ENCODE measurements around the gene VPS8. TPM values are rescaled to one million over a fixed set of nuclear protein-coding genes. Genes with fewer than 3 reads are reported as not detected.

The VPS8 gene
- total and polyA plus RNA-seq, 2 of the 13 experiments (the other 11 are each of a cell fraction or from before 2014, with no cell fraction given), result 14.2 to 35.1 TPM

DNA sequence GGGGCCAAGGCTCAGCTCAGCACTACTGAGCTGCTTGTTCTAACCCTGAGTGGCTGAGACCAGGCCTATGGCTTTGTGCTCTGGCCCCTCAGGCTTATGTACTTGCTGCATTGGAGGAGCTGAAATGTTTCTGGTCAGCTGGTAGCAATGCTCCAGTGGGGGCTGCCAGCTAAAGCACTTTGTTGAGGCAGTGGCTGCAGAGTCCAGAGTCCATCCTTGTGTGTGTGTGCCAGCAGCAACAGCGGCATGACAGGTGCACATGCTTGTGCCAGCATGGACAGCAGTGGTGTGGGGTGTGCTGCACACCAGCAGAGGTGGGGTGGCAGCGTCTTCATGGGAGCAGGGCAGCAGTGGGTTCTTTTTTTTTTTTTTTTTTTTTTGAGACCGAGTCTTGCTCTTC lies 169.1 kb downstream of the VPS8 start (continued):
- TF ChIP-seq CBX5 (CRISPR knock-in tag; IDR thresholded peaks at IDR 0.05; ENCODE audit: borderline replicate concordance), result 0 out of 2 replicates have a peak, but pooled peaks have one; percentile 27
- 0 out of 2 replicates have a peak, but pooled peaks have one; percentile 28 for TF ChIP-seq BORCS8-MEF2B (CRISPR knock-in tag; IDR thresholded peaks at IDR 0.05)
- no peak for TF ChIP-seq TARDBP (CRISPR knock-in tag; IDR thresholded peaks at IDR 0.05)
- no peak for TF ChIP-seq ZNF383 (CRISPR knock-in tag; IDR thresholded peaks at IDR 0.05; ENCODE audit: borderline replicate concordance)
- TF ChIP-seq, protein P1, sequence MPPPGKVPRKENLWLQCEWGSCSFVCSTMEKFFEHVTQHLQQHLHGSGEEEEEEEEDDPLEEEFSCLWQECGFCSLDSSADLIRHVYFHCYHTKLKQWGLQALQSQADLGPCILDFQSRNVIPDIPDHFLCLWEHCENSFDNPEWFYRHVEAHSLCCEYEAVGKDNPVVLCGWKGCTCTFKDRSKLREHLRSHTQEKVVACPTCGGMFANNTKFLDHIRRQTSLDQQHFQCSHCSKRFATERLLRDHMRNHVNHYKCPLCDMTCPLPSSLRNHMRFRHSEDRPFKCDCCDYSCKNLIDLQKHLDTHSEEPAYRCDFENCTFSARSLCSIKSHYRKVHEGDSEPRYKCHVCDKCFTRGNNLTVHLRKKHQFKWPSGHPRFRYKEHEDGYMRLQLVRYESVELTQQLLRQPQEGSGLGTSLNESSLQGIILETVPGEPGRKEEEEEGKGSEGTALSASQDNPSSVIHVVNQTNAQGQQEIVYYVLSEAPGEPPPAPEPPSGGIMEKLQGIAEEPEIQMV (CRISPR knock-in tag; IDR thresholded peaks at IDR 0.05; ENCODE audit: low read depth), result no peak
- TF ChIP-seq HDAC1 (CRISPR knock-in tag; IDR thresholded peaks at IDR 0.05), result peak; percentile 62; the same call in 1 of the 2 replicates
- TF ChIP-seq ZNF124 (CRISPR knock-in tag; IDR thresholded peaks at IDR 0.05), result no peak
- TF ChIP-seq EED (CRISPR knock-in tag; IDR thresholded peaks at IDR 0.05), result no peak
- TF ChIP-seq PITX1 (CRISPR knock-in tag; IDR thresholded peaks at IDR 0.05), result no peak
- no peak for TF ChIP-seq DPF2 (CRISPR knock-in tag; IDR thresholded peaks at IDR 0.05; ENCODE audit: borderline replicate concordance, low read depth)
- TF ChIP-seq GABPA (IDR thresholded peaks at IDR 0.05; ENCODE audit: low read depth, low read length), result no peak
- no peak for TF ChIP-seq GABPA (CRISPR knock-in tag; IDR thresholded peaks at IDR 0.05; ENCODE audit: low read depth)
- TF ChIP-seq NFE2L1 (CRISPR knock-in tag; IDR thresholded peaks at IDR 0.05; ENCODE audit: borderline replicate concordance), result no peak
- no peak for TF ChIP-seq XRCC5 (optimal IDR thresholded peaks at IDR 0.05; ENCODE audit: low read length)
- no peak for TF ChIP-seq ZNF878 (CRISPR knock-in tag; IDR thresholded peaks at IDR 0.05)
- TF ChIP-seq TBL1XR1 (IDR thresholded peaks at IDR 0.05; ENCODE audit: borderline replicate concordance, low read length, partially characterized antibody), result no peak
- TF ChIP-seq, protein P2, sequence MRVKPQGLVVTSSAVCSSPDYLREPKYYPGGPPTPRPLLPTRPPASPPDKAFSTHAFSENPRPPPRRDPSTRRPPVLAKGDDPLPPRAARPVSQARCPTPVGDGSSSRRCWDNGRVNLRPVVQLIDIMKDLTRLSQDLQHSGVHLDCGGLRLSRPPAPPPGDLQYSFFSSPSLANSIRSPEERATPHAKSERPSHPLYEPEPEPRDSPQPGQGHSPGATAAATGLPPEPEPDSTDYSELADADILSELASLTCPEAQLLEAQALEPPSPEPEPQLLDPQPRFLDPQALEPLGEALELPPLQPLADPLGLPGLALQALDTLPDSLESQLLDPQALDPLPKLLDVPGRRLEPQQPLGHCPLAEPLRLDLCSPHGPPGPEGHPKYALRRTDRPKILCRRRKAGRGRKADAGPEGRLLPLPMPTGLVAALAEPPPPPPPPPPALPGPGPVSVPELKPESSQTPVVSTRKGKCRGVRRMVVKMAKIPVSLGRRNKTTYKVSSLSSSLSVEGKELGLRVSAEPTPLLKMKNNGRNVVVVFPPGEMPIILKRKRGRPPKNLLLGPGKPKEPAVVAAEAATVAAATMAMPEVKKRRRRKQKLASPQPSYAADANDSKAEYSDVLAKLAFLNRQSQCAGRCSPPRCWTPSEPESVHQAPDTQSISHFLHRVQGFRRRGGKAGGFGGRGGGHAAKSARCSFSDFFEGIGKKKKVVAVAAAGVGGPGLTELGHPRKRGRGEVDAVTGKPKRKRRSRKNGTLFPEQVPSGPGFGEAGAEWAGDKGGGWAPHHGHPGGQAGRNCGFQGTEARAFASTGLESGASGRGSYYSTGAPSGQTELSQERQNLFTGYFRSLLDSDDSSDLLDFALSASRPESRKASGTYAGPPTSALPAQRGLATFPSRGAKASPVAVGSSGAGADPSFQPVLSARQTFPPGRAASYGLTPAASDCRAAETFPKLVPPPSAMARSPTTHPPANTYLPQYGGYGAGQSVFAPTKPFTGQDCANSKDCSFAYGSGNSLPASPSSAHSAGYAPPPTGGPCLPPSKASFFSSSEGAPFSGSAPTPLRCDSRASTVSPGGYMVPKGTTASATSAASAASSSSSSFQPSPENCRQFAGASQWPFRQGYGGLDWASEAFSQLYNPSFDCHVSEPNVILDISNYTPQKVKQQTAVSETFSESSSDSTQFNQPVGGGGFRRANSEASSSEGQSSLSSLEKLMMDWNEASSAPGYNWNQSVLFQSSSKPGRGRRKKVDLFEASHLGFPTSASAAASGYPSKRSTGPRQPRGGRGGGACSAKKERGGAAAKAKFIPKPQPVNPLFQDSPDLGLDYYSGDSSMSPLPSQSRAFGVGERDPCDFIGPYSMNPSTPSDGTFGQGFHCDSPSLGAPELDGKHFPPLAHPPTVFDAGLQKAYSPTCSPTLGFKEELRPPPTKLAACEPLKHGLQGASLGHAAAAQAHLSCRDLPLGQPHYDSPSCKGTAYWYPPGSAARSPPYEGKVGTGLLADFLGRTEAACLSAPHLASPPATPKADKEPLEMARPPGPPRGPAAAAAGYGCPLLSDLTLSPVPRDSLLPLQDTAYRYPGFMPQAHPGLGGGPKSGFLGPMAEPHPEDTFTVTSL (CRISPR knock-in tag; IDR thresholded peaks at IDR 0.05; ENCODE audit: borderline replicate concordance), result no peak
- TF ChIP-seq, protein P3, sequence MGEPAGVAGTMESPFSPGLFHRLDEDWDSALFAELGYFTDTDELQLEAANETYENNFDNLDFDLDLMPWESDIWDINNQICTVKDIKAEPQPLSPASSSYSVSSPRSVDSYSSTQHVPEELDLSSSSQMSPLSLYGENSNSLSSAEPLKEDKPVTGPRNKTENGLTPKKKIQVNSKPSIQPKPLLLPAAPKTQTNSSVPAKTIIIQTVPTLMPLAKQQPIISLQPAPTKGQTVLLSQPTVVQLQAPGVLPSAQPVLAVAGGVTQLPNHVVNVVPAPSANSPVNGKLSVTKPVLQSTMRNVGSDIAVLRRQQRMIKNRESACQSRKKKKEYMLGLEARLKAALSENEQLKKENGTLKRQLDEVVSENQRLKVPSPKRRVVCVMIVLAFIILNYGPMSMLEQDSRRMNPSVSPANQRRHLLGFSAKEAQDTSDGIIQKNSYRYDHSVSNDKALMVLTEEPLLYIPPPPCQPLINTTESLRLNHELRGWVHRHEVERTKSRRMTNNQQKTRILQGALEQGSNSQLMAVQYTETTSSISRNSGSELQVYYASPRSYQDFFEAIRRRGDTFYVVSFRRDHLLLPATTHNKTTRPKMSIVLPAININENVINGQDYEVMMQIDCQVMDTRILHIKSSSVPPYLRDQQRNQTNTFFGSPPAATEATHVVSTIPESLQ (CRISPR knock-in tag; conservative IDR thresholded peaks at IDR 0.05), result no peak
- TF ChIP-seq HNF4G (IDR thresholded peaks at IDR 0.05; ENCODE audit: borderline replicate concordance, low read depth, low read length), result peak; percentile 60
- TF ChIP-seq HNF4G (CRISPR knock-in tag; IDR thresholded peaks at IDR 0.05; ENCODE audit: borderline replicate concordance, low read depth), result no peak; the same call in 1 of the 2 replicates
- TF ChIP-seq ELF3 (CRISPR knock-in tag; IDR thresholded peaks at IDR 0.05), result 0 out of 2 replicates have a peak, but pooled peaks have one; percentile 26
- TF ChIP-seq SOX6 (IDR thresholded peaks at IDR 0.05), result no peak
- TF ChIP-seq SOX6 (CRISPR knock-in tag; IDR thresholded peaks at IDR 0.05), result 0 out of 2 replicates have a peak, but pooled peaks have one; percentile 14
- peak; percentile 11; the same call in 1 of the 2 replicates for TF ChIP-seq FOSL2 (CRISPR knock-in tag; IDR thresholded peaks at IDR 0.05)

Data from HepG2 (cell line).